GM18502 (cell line): ENCODE measurements around the gene HSPA12A.
"Not testable (repeated sequence)": the region's sequence is repeated elsewhere in the genome, so short reads cannot be mapped to it uniquely, and the experiment has no call there.

ENCODE experiments used
- ATAC-seq: cut with Tn5 transposase; IDR thresholded peaks from one replicate; pipeline ENCODE4 v1.9.1; 2021; ENCODE audit warnings: mild to moderate bottlenecking; ENCODE audit not compliant: unreplicated experiment, poor library complexity

HSPA12A gene

GRCh38 chr10:116720241-116720643 is 22.1 kb downstream of the HSPA12A start:
- no peak for ATAC-seq

GRCh38 chr10:116719804-116720203 is 22.6 kb downstream of the HSPA12A start:
- no peak for ATAC-seq

GRCh38 chr10:116718058-116718457 is 24.3 kb downstream of the HSPA12A start:
- no peak for ATAC-seq

GRCh38 chr10:116716381-116716780 is 26.0 kb downstream of the HSPA12A start:
- ATAC-seq, result no peak

GRCh38 chr10:116715839-116716377 is 26.5 kb downstream of the HSPA12A start:
- ATAC-seq, result no peak

GRCh38 chr10:116715341-116715740 is 27.0 kb downstream of the HSPA12A start:
- no peak for ATAC-seq

GRCh38 chr10:116713846-116714245 is 28.5 kb downstream of the HSPA12A start:
- no peak for ATAC-seq

- no peak for ATAC-seq
Observed at GRCh38 chr10:116712989-116713543, 29.3 kb downstream of the HSPA12A start.

GRCh38 chr10:116712519-116712918 is 29.8 kb downstream of the HSPA12A start:
- ATAC-seq, result no peak

- ATAC-seq, result not testable (repeated sequence)
Observed at GRCh38 chr10:116711803-116712202, 30.6 kb downstream of the HSPA12A start.

GRCh38 chr10:116710076-116710475 is 32.3 kb downstream of the HSPA12A start:
- ATAC-seq, result no peak

GRCh38 chr10:116708877-116709276 is 33.5 kb downstream of the HSPA12A start:
- ATAC-seq, result no peak

GRCh38 chr10:116708391-116708821 is 34.0 kb downstream of the HSPA12A start:
- no peak for ATAC-seq

GRCh38 chr10:116707981-116708380 is 34.4 kb downstream of the HSPA12A start:
- ATAC-seq, result no peak

- no peak for ATAC-seq
Observed at GRCh38 chr10:116706281-116706680, 36.1 kb downstream of the HSPA12A start.

GRCh38 chr10:116705498-116705897 is 36.9 kb downstream of the HSPA12A start:
- no peak for ATAC-seq

GRCh38 chr10:116704926-116705325 is 37.4 kb downstream of the HSPA12A start:
- ATAC-seq, result no peak

- no peak for ATAC-seq
Observed at GRCh38 chr10:116702165-116702564, 40.2 kb downstream of the HSPA12A start.

- ATAC-seq, result no peak
Observed at GRCh38 chr10:116699471-116700150, 42.8 kb downstream of the HSPA12A start.

GRCh38 chr10:116699049-116699448 is 43.3 kb downstream of the HSPA12A start:
- no peak for ATAC-seq

- ATAC-seq, result no peak
Observed at GRCh38 chr10:116698364-116698763, 44.0 kb downstream of the HSPA12A start.

GRCh38 chr10:116697816-116698215 is 44.5 kb downstream of the HSPA12A start:
- no peak for ATAC-seq
